H1 (cell line): ENCODE results near the gene DPH6. TPM values are rescaled to one million over a fixed set of nuclear protein-coding genes. Genes with fewer than 3 reads are reported as not detected.

Source experiments
- CTCF ChIA-PET: fragments of 300-600 bp; sonication (Branson Sonifier 250); formaldehyde crosslinking; loops from one replicate; lab custom pipeline; 2021; ENCODE audit not compliant: partially characterized antibody; lab: Charles Lee
- POLR2A ChIA-PET: fragments of 300-600 bp; sonication (Branson Sonifier 250); formaldehyde crosslinking; loops from one replicate; lab custom pipeline; 2021; ENCODE audit warnings: inconsistent platforms; ENCODE audit not compliant: partially characterized antibody; lab: Charles Lee
- DNase-seq, 2 experiments: peaks; one replicate each; pipeline versions ENCODE4 v3.0.0 to v3.0.0-alpha.2; 2010 to 2022; ENCODE audit warnings: low spot score in 2 of 2, low read depth in 1 of 2, mixed read lengths in 1 of 2
- FAIRE-seq: peaks from 2 replicates; lab custom pipeline; 2011; peaks lifted over from hg19 to GRCh38; lab: Jason Lieb, UNC
- H2AFZ ChIP-seq: 2 replicates; pipeline ENCODE4 v1.8.1; 2012; ENCODE audit warnings: low read length, inconsistent platforms
- H2AK5ac ChIP-seq: 2 replicates; pipeline ENCODE4 v1.6.1; 2013; ENCODE audit warnings: low read depth, low read length
- H2BK120ac ChIP-seq: replicated peaks from 2 replicates; pipeline ENCODE3; 2013; ENCODE audit warnings: low read depth, low read length, inconsistent platforms
- H2BK12ac ChIP-seq: 2 replicates; pipeline ENCODE4 v1.6.1; 2013; ENCODE audit warnings: low read depth, low read length
- H2BK15ac ChIP-seq: 2 replicates; pipeline ENCODE4 v1.6.1; 2013; ENCODE audit warnings: low read length
- H2BK20ac ChIP-seq: 2 replicates; pipeline ENCODE4 v1.6.1; 2013; ENCODE audit warnings: low read length
- H2BK5ac ChIP-seq: 2 replicates; pipeline ENCODE4 v1.6.1; 2013; ENCODE audit warnings: low read depth, low read length
- H3K14ac ChIP-seq: 2 replicates; pipeline ENCODE4 v1.6.1; 2013; ENCODE audit warnings: inconsistent platforms; ENCODE audit not compliant: insufficient read length
- H3K18ac ChIP-seq: 2 replicates; pipeline ENCODE4 v1.6.1; 2013; ENCODE audit warnings: low read length; ENCODE audit errors: extremely low read depth
- H3K23ac ChIP-seq: 2 replicates; pipeline ENCODE4 v1.6.1; 2013; ENCODE audit warnings: inconsistent platforms; ENCODE audit not compliant: insufficient read length
- H3K23me2 ChIP-seq: 2 replicates; pipeline ENCODE4 v1.6.1; 2013; ENCODE audit warnings: low read depth, low read length
- H3K27ac ChIP-seq: 2 replicates; pipeline ENCODE4 v1.6.1; 2011; ENCODE audit warnings: low read depth, low read length, inconsistent platforms
- H3K27me3 ChIP-seq, 4 experiments: replicated peaks in 1 of 4; 1 replicate in 1 of 4; 2 replicates in 3 of 4; pipeline versions ENCODE4 v1.6.1 to v1.8.1; 2011 to 2013; ENCODE audit warnings: low read length in 3 of 4, mild to moderate bottlenecking in 3 of 4, inconsistent platforms in 2 of 4, mixed read lengths in 2 of 4, moderate library complexity in 1 of 4; ENCODE audit not compliant: control insufficient read depth in 3 of 4, insufficient read depth in 3 of 4; ENCODE audit errors: extremely low read depth in 1 of 4
- H3K36me3 ChIP-seq, 4 experiments: 2 replicates each; pipeline versions ENCODE4 v1.6.1 to v1.8.1; 2011 to 2013; ENCODE audit warnings: mild to moderate bottlenecking in 4 of 4, low read length in 3 of 4, moderate library complexity in 2 of 4, control low read depth in 1 of 4, inconsistent platforms in 1 of 4; ENCODE audit not compliant: insufficient read depth in 4 of 4, control insufficient read depth in 2 of 4
- H3K4ac ChIP-seq: replicated peaks from 2 replicates; pipeline ENCODE3; 2013; ENCODE audit warnings: low read length, low read depth, mixed read lengths, inconsistent platforms; ENCODE audit not compliant: insufficient read length
- H3K4me1 ChIP-seq, 4 experiments: replicated peaks in 1 of 4; 1 replicate in 1 of 4; 2 replicates in 3 of 4; pipeline versions ENCODE4 v1.6.1 to v1.8.1; 2011 to 2013; ENCODE audit warnings: low read length in 3 of 4, inconsistent platforms in 2 of 4, mixed read lengths in 1 of 4; ENCODE audit not compliant: insufficient read depth in 4 of 4, control insufficient read depth in 3 of 4
- H3K4me2 ChIP-seq, 2 experiments: 2 replicates each; pipeline versions ENCODE4 v1.6.1 to v1.8.1; 2011 to 2013; ENCODE audit warnings: low read depth in 2 of 2, low read length in 2 of 2, control low read depth in 1 of 2, inconsistent platforms in 1 of 2, mild to moderate bottlenecking in 1 of 2; ENCODE audit not compliant: insufficient read depth in 1 of 2
- H3K4me3 ChIP-seq, 4 experiments: fragments of 200-600, 300-600 bp in 1 of 4; sonication (generic), shearing (Covaris generic), sonication (Bioruptor Twin) in 1 of 4; 2 replicates each; pipeline versions ENCODE4 v1.5.1 to v1.8.1; 2011 to 2016; ENCODE audit warnings: low read length in 4 of 4, low read depth in 3 of 4, control low read depth in 2 of 4, inconsistent platforms in 2 of 4, mild to moderate bottlenecking in 2 of 4, mixed read lengths in 1 of 4, moderate library complexity in 1 of 4; ENCODE audit not compliant: insufficient read depth in 2 of 4; ENCODE audit errors: extremely low read depth in 1 of 4
- H3K56ac ChIP-seq: replicated peaks from 2 replicates; pipeline ENCODE3; 2013; ENCODE audit warnings: low read depth, mild to moderate bottlenecking, mixed read lengths, low read length, inconsistent platforms; ENCODE audit not compliant: insufficient read length
- H3K79me1 ChIP-seq: 2 replicates; pipeline ENCODE4 v1.6.1; 2013; ENCODE audit warnings: low read depth, low read length, control low read depth
- H3K79me2 ChIP-seq, 2 experiments: 2 replicates each; pipeline versions ENCODE4 v1.6.1 to v1.8.1; 2012 to 2013; ENCODE audit warnings: low read length in 2 of 2, mild to moderate bottlenecking in 2 of 2, inconsistent platforms in 1 of 2; ENCODE audit not compliant: insufficient read depth in 2 of 2, control insufficient read depth in 1 of 2
- H3K9ac ChIP-seq, 4 experiments: replicated peaks in 1 of 4; 1 replicate in 1 of 4; 2 replicates in 3 of 4; pipeline versions ENCODE4 v1.6.1 to v1.8.1; 2011 to 2013; ENCODE audit warnings: low read depth in 3 of 4, low read length in 3 of 4, control low read depth in 2 of 4, mild to moderate bottlenecking in 2 of 4, moderate library complexity in 2 of 4, inconsistent platforms in 1 of 4; ENCODE audit errors: extremely low read depth in 1 of 4
- H3K9me3 ChIP-seq, 2 experiments: 2 replicates each; pipeline versions ENCODE4 v1.6.1 to v1.8.1; 2012 to 2013; ENCODE audit warnings: mild to moderate bottlenecking in 2 of 2, moderate library complexity in 2 of 2, control low read depth in 1 of 2, inconsistent platforms in 1 of 2, low read depth in 1 of 2, low read length in 1 of 2, mixed read lengths in 1 of 2; ENCODE audit not compliant: insufficient read depth in 2 of 2
- H4K20me1 ChIP-seq, 2 experiments: replicated peaks in 1 of 2; 2 replicates each; pipeline versions ENCODE3 to v1.8.1; 2011 to 2013; ENCODE audit warnings: inconsistent platforms in 2 of 2, low read length in 2 of 2, mild to moderate bottlenecking in 1 of 2; ENCODE audit not compliant: insufficient read depth in 2 of 2, control insufficient read depth in 1 of 2
- H4K5ac ChIP-seq: 2 replicates; pipeline ENCODE4 v1.6.1; 2013; ENCODE audit warnings: low read length, low read depth, mixed read lengths, inconsistent platforms; ENCODE audit not compliant: insufficient read length
- H4K8ac ChIP-seq: 2 replicates; pipeline ENCODE4 v1.8.0; 2013; ENCODE audit warnings: mild to moderate bottlenecking, moderate library complexity, low read length, inconsistent platforms; ENCODE audit not compliant: insufficient read depth; ENCODE audit errors: extremely low read depth
- H4K91ac ChIP-seq: replicated peaks from 2 replicates; pipeline ENCODE3; 2013; ENCODE audit warnings: low read length, mixed read lengths, inconsistent platforms; ENCODE audit not compliant: insufficient read length
- ASH2L ChIP-seq: fragments of 200-600, 300-600 bp; sonication (generic); IDR thresholded peaks from one replicate; pipeline ENCODE4 v1.7.1; 2017; ENCODE audit warnings: low read length
- BCL11A ChIP-seq, 2 experiments: IDR thresholded peaks; one replicate each; pipeline ENCODE4 v1.6.1; 2011; ENCODE audit warnings: low read depth in 2 of 2, low read length in 2 of 2, mild to moderate bottlenecking in 2 of 2
- CREB1 ChIP-seq: IDR thresholded peaks from 2 replicates; pipeline ENCODE4 v1.6.1; 2012; ENCODE audit warnings: inconsistent platforms
- EGR1 ChIP-seq: IDR thresholded peaks from 2 replicates; pipeline ENCODE4 v1.6.1; 2011; ENCODE audit warnings: low read depth, low read length, borderline replicate concordance
- EP300 ChIP-seq, 2 experiments: IDR thresholded peaks; 1 replicate in 1 of 2; 2 replicates in 1 of 2; pipeline ENCODE4 v1.6.1; 2011 to 2012; ENCODE audit warnings: low read depth in 2 of 2, low read length in 2 of 2, mild to moderate bottlenecking in 2 of 2, borderline replicate concordance in 1 of 2, inconsistent platforms in 1 of 2, moderate library complexity in 1 of 2
- MAFK ChIP-seq: IDR thresholded peaks from 2 replicates; pipeline ENCODE4 v1.6.1; 2012; ENCODE audit warnings: low read depth, mild to moderate bottlenecking, improper control_type of control experiment, low read length
- NRF1 ChIP-seq: IDR thresholded peaks from 2 replicates; pipeline ENCODE4 v1.6.1; 2011; ENCODE audit warnings: mild to moderate bottlenecking, low read depth, low read length, improper control_type of control experiment
- SAP30 ChIP-seq: fragments of 300-600 bp; sonication (generic); IDR thresholded peaks from 2 replicates; pipeline ENCODE4 v1.7.1; 2012; ENCODE audit warnings: low read length, moderate library complexity, mild to moderate bottlenecking, inconsistent platforms; ENCODE audit not compliant: insufficient read depth, insufficient replicate concordance
- SIN3A ChIP-seq, 2 experiments: IDR thresholded peaks in 1 of 2; conservative IDR thresholded peaks in 1 of 2; 2 replicates each; pipeline ENCODE4 v1.6.1; 2011 to 2012; ENCODE audit warnings: low read length in 2 of 2, improper control_type of control experiment in 1 of 2, low read depth in 1 of 2, mild to moderate bottlenecking in 1 of 2
- SIX5 ChIP-seq: IDR thresholded peaks from 2 replicates; pipeline ENCODE4 v1.6.1; 2011; ENCODE audit warnings: mild to moderate bottlenecking, low read depth, low read length
- TAF1 ChIP-seq: IDR thresholded peaks from 2 replicates; pipeline ENCODE4 v1.6.1; 2011; ENCODE audit warnings: mild to moderate bottlenecking, low read depth, low read length
- TCF12 ChIP-seq: IDR thresholded peaks from 2 replicates; pipeline ENCODE4 v1.6.1; 2011; ENCODE audit warnings: low read depth, mild to moderate bottlenecking, low read length
- TEAD4 ChIP-seq: IDR thresholded peaks from 2 replicates; pipeline ENCODE4 v1.6.1; 2012; ENCODE audit warnings: low read depth, low read length, inconsistent platforms, mixed read lengths
- USF2 ChIP-seq: IDR thresholded peaks from 2 replicates; pipeline ENCODE4 v1.6.1; 2011; ENCODE audit warnings: low read length, improper control_type of control experiment
- WGBS, 2 experiments: shearing (Covaris generic) in 1 of 2; methylation state at CpG; one replicate each; pipeline versions ENCODE4 v1.1.6 to v1.1.7; 2013 to 2015; ENCODE audit warnings: low lambda C conversion rate in 2 of 2, mixed read lengths in 2 of 2, inconsistent platforms in 1 of 2, low coverage in 1 of 2, missing lambda C conversion rate in 1 of 2; ENCODE audit not compliant: insufficient replicate concordance in 2 of 2, insufficient coverage in 1 of 2, insufficient read length in 1 of 2; ENCODE audit errors: extremely low coverage in 1 of 2, missing lambda C conversion rate in 1 of 2; 5-methylcytosine and 5-hydroxymethylcytosine counted together
- polyA plus RNA-seq, 7 experiments: library from polyadenylated mRNA; depleted of rRNA in 3 of 7; stranded (reverse) in 5 of 7; unstranded in 2 of 7; fragments of >200 nt in 5 of 7; fragments of 200-250 nt in 2 of 7; gene quantifications; 1 replicate in 5 of 7; 2 replicates in 1 of 7; 4 replicates in 1 of 7; pipeline versions ENCODE4 v1.2.1 to v1.2.3, GENCODE V29; 2011 to 2013; ENCODE audit warnings: missing spikeins in 2 of 7, mixed read lengths in 2 of 7
- total RNA-seq: library from RNA; stranded (reverse); fragmentation: NEBNext Ultra II Directional; extraction: Animal tissue kit (Norgen Biotek cat#: 25700); gene quantifications from 2 replicates; pipeline ENCODE4 v1.2.1, GENCODE V29; 2021

DPH6 gene
- total and polyA plus RNA-seq, 2 of the 8 experiments (the other 6 are each of a cell fraction or from before 2014, with no cell fraction given): 21.6 to 30.5 TPM

DNA sequence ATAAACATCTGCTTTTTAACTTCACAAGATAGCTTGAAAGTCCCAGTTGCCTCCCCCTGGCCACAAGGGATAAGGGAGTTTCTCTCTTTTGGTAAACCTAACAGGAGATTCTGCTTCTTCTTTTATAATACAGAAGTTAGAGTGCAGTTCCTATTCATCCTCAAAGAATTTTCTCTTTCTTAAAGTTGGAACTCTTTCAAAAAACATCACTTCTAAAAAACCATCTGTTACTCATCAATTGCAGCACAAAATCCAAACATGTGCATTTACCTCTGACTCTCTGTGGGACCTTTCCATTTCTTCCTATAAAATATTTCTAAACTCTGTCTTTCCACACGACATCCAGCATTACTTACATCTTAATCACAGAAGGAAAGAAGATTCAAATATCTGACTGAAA is 5.1 kb downstream of the DPH6 start:
- Histone ChIP-seq H3K4me2 (no peak overlapping the region), H4K91ac (no peak overlapping the region), H3K27me3 (peaks cover 0 to 1% (median 0%) of the 10 kb centered on the region in 4 experiments; a peak in 1 of 7 replicates), H3K79me1 (no peaks in the 10 kb centered on the region), H3K4me3 (no peak overlapping the region), H3K14ac (no peak overlapping the region), H3K18ac (no peak overlapping the region), H2BK12ac (no peak overlapping the region), H4K8ac (no peak overlapping the region), H4K5ac (no peak overlapping the region), H3K36me3 (peaks cover 0 to 12% (median 1%) of the 10 kb centered on the region in 4 experiments; a peak in 3 of 8 replicates), H2AFZ (no peak overlapping the region), H4K20me1 (no peaks in the 10 kb centered on the region), H2BK5ac (no peak overlapping the region), H3K9me3 (no peaks in the 10 kb centered on the region), H2BK20ac (no peak overlapping the region), H3K4me1 (peaks cover 0 to 3% (median 0%) of the 10 kb centered on the region in 4 experiments; a peak in 1 of 7 replicates), H2BK15ac (no peak overlapping the region), H3K9ac (no peak overlapping the region), H3K27ac (no peak overlapping the region), H2AK5ac (no peak overlapping the region), H3K23ac (no peak overlapping the region), H2BK120ac (no peak overlapping the region), H3K4ac (no peak overlapping the region), H3K23me2 (peaks cover 4% of the 10 kb centered on the region), H3K79me2 (no peaks in the 10 kb centered on the region), H3K56ac (no peak overlapping the region)
- no peak for FAIRE-seq
- DNase-seq: no peak
- POLR2A ChIA-PET: no interaction called here
- 100% methylated on average over 1 of the region's 1 CpG; no CpG with 5 or more reads in 1 of the 2 experiments for WGBS, 2 experiments
- CTCF ChIA-PET: no interaction called here
- no peak for TF ChIP-seq TCF12
- no peak for TF ChIP-seq TAF1
- no peak for TF ChIP-seq EP300 (IDR thresholded peaks at IDR 0.05; ENCODE audit: borderline replicate concordance in 1 of 2, low read depth in 2 of 2, low read length in 2 of 2)
- no peak for TF ChIP-seq CREB1
- no peak for TF ChIP-seq USF2
- no peak for TF ChIP-seq BCL11A (IDR thresholded peaks at IDR 0.05; ENCODE audit: low read depth in 2 of 2, low read length in 2 of 2)
- TF ChIP-seq SIN3A (conservative IDR thresholded peaks at IDR 0.05 in 1 of 2, IDR thresholded peaks at IDR 0.05 in 1 of 2; ENCODE audit: low read depth in 1 of 2, low read length in 2 of 2): no peak
- no peak for TF ChIP-seq NRF1
- no peak for TF ChIP-seq TEAD4
- TF ChIP-seq MAFK: no peak
- no peak for TF ChIP-seq SIX5
- no peak for TF ChIP-seq EGR1
- no peak for TF ChIP-seq SAP30
- no peak for TF ChIP-seq ASH2L
